GM18498 (cell line): ENCODE measurements around the gene AFF3.
A peak's percentile ranks its signal among the peaks of the same experiment; 100 is the strongest.
"Not testable (repeated sequence)": the region's sequence is repeated elsewhere in the genome, so short reads cannot be mapped to it uniquely, and the experiment has no call there.

ENCODE experiments used
- ATAC-seq: cut with Tn5 transposase; IDR thresholded peaks from one replicate; pipeline ENCODE4 v1.9.1; 2021; ENCODE audit warnings: mild to moderate bottlenecking, moderate library complexity; ENCODE audit not compliant: unreplicated experiment

Gene AFF3, protein sequence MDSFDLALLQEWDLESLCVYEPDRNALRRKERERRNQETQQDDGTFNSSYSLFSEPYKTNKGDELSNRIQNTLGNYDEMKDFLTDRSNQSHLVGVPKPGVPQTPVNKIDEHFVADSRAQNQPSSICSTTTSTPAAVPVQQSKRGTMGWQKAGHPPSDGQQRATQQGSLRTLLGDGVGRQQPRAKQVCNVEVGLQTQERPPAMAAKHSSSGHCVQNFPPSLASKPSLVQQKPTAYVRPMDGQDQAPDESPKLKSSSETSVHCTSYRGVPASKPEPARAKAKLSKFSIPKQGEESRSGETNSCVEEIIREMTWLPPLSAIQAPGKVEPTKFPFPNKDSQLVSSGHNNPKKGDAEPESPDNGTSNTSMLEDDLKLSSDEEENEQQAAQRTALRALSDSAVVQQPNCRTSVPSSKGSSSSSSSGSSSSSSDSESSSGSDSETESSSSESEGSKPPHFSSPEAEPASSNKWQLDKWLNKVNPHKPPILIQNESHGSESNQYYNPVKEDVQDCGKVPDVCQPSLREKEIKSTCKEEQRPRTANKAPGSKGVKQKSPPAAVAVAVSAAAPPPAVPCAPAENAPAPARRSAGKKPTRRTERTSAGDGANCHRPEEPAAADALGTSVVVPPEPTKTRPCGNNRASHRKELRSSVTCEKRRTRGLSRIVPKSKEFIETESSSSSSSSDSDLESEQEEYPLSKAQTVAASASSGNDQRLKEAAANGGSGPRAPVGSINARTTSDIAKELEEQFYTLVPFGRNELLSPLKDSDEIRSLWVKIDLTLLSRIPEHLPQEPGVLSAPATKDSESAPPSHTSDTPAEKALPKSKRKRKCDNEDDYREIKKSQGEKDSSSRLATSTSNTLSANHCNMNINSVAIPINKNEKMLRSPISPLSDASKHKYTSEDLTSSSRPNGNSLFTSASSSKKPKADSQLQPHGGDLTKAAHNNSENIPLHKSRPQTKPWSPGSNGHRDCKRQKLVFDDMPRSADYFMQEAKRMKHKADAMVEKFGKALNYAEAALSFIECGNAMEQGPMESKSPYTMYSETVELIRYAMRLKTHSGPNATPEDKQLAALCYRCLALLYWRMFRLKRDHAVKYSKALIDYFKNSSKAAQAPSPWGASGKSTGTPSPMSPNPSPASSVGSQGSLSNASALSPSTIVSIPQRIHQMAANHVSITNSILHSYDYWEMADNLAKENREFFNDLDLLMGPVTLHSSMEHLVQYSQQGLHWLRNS (N-terminal part only)

DNA sequence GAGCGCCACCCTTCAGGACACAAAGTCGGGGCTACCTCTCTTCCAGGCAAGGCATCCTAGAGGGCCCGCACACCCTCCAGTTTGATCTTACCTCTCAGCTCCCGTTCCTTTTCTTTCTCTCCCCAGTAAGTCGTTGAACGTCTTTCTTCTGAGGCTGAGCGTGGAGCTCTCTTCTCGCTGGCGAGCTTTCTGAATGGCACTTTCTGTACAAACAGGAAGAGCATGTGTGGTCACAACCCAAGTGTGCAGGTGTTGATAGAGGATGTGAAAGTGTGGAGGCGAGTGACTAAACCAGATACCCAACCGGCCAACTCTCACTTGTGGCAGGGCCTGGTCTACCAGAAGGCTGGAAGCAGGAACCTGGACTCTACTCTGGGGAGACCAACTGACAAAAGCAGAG lies at the start of gene AFF3:
TSS of gene AFF3 (minus strand) at position 198 of the 400 bp plus-strand sequence. CDS start 38,136 bp downstream, outside the sequence.
- ATAC-seq, result peak; percentile 99

DNA sequence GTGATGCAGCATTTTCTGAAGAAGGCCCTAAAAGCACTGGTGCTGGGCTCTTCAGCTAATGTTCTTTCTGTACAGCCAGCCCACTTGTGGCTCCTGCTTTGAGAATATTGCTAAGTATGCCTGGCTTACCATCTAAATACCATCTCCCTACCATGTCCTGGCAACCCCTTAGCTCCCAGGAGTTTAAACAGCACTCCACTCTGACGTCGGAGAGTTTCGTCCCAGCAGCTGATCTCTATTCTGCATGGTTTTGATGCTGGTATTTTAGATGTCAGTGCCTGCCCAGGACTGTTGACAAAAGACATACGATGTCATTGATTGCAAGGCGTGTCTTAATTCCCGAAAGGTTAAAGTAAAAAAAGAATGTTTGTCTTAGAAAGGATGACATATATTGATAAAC lies 47.0 kb upstream of the AFF3 start:
- no peak for ATAC-seq

DNA sequence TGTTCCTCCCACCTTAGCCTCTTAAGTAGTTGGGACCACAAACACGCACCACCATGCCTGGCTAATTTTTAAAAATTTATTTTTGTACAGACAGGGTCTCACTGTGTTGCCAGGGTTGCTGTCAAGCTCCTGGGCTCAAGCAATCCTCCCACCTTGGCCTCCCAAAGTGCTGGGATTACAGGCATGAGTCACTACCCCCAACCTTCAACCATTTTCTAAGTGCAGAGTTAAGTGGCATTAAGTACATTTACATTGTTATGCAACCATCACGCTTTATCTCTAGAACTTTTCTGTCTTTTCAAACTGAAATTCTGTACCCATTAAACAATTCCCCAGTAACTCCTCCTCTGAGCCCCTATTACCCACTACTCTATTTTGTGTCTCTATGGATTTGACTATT lies 45.9 kb upstream of the AFF3 start:
- no peak for ATAC-seq

DNA sequence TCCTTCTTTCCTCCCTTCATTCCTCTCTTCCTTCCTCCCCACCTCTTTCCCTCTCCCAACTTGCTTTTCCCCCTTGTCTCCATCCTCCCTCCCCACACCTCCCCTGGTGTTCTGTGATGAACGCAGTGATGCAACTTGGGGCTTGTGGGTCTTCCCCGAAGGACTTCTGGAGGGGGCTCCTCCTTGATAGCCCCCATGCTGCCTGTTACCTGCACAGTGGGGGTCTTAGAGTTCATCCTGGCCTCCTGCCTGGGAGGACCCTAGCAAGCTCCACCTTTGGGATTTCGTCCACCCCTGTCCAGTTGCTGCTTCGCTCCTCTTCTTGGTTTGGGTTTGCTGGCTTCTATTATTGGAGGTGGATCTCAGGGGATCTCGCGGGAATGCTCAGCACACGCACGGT lies 43.7 kb upstream of the AFF3 start:
- no peak for ATAC-seq

DNA sequence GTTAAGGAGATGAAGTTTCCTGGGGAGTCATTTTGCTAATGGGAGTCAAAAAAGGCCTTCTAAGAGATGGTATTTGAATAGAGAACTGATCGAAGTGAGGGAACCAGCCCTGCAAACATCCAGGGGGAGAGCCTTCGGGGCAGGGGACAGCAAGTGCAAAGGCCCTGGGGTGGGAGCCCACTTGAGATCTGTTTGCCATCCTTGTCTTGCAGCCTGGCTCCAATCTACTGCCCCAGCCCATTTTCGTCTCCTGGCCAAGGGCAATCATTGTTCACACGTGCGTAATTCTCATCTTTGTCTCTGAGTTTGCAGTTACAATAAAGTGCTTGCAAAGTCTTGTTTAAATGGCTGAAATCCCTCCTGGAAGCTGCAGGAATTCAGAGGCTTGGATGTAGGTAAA lies 43.1 kb upstream of the AFF3 start:
- ATAC-seq, result no peak

DNA sequence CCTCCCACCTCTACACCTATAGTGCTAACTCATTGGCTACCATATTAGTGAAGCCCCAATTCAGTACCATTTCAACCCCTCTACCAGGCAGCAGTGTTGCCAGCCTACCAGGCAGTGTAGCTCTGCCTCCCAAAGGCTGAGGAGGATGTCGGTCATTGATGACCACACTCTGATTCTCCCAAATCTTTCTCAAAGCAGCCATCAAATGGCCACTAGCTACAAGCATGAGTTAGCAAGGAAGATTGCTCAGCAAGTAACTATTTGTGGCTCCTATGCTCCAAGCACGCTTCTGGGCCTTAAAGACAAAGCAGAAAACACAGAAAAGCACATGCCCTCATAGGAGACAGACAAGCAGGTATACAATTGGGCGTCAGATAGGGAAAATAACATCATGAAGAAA lies 42.7 kb upstream of the AFF3 start:
- ATAC-seq, result no peak

DNA sequence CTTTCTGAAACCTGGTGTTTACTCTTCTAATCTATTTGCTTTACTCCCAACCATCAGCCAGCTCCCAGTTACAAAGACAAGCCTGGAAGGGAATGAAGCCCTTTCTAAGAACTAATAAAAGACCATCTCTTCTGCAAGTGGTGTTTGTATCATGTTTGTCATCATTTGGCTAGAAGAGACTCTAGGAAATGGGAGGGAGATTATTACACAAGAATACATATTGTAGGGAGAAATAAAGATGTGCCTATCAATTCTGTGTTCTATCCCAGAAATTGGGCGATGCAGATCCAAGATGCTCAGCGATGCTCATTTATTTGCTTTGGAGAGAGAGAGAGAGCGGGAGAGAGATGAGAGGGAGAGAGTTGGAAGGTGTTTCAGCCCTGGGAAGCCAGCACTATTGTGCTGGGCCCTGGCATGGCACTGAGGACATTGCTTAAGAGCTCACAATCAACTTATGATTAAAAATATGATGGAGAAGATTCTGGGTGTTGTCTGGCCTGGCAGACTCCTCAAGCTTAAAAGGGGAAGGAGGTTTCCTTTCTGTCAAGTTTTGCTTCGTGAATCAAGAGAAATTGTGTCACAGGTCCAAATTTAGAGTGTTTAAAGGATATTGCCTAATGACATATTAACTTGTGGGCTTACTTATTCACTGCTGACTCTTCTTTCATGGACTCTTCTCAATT lies 41.8 kb upstream of the AFF3 start:
- ATAC-seq, result no peak

DNA sequence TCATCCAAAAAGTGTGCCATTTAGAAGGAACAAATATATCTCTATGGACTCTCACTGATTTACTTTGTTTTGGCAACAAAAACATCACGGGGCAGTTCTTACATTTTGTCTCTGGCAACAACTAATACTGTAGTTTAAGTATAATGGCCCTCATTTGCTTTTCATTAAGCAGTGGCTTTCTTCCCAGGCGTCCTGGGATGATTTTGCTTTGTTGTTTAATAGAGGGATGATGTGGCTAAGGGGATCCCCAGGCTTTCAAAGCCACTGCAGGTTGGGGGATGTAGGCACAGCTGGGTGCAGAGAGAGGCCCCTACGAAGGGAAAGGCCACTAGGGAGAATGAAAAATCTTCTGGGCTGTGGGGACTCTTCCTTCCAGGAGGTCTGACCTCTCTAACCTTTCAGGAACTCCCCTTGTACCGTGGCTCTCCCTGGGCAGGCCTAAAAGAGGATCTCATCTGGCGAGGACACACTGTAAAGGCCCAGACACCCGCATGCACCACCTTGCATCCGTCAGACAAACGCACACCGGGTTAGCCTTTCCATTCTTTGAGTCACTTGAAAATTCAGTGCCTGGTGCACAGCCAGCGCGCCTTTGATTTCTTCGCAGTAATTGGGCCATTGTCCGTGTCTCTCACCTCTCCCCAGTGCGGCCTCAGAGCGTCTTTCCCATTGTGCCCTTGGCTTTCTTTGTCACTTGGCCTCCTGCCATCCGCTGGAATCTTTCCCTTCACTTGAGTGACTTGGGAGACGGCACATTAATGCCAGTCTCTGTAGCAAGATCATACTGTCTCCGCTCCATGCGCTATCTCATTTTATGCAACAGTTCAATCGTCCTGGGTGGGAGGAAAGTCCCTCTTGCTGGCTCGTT lies 40.3 kb upstream of the AFF3 start:
- ATAC-seq, result no peak

DNA sequence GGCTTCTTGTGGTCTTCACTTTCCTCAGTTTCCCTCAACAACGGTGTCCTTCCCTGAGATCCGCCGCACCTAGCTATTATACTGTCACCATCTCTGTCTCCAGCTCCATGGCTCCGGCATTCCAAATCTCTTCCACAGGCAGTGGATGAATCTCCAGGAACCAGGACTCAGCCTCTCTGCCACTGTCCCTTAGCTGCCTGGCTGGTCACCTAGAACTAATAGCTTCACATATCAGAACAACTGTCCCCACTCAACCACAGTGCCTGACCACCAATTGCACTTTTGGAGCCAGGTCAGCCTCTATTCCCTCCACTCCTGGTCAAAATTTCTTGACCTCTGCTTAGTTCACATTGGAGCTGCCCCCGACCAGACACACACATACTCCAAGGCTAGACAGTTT lies 38.1 kb upstream of the AFF3 start:
- no peak for ATAC-seq

DNA sequence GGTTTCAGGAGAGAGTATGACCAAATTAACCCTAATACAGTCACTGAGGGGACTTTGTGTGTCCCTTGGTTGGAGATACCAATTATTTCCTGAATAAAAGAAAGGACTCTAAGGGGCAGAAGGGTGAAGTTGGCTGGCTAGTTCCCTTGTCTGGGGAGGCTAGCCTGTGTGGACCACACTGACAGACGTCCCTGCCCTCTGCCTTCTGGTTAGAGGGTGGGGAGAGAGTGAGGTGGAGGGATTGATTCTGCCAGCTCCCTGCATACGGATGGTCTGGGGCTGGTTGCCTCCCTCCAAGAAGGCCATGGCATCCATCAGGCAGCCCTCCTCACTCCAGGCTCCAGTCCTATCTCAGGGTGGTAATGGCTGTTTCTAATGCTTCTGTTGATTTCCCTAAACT lies 37.4 kb upstream of the AFF3 start:
- no peak for ATAC-seq

DNA sequence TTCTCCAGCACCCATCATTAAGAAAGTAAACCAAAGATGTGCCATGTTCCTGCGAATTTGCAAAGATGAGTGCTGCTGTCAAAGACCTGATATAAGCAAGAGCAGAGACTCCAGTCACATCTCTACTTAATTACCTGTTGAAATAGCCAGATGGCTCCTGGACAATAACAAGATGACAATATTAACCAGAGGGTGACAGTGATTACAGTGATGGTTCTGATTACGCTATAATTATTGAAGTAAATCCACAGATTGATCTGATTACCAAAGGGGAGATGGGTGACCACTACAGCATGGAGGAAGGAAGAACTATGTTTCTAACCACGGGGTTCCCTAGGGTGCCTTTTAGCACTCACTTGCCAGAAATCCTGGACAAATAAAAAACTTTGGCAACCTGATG lies 36.5 kb upstream of the AFF3 start:
- ATAC-seq, result no peak

DNA sequence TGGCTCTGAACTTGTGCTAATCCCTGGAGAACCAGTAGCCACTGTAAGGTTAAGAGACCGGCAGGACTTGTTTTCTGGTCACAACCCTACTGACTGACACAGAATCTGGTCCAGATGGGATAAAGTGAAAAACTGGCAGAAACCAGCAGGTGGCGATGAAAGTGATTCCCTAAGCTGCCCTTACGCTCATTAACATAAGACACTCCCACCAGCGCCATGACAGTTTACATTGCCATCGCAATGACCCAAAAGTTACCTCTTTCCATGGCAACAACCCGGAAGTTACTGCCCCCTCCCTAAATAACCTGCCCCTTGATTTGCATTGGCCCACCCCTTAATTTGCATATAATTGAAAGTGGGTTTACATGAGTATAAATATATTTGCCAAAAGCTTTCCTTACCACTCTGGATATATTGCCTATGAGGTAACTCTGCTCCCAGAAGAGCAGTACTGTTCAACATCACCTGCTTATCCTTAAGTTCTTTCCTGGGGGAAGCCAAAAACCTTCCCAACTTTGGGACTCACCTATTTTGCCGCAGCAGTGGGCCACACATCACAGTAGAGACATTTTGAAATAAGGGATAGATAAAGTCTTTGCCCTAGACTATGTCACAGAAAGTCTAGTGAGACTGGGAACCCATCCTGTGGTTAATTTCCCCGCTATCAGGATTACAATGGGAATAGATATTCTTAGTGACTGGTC lies 35.8 kb upstream of the AFF3 start:
- ATAC-seq, result no peak

DNA sequence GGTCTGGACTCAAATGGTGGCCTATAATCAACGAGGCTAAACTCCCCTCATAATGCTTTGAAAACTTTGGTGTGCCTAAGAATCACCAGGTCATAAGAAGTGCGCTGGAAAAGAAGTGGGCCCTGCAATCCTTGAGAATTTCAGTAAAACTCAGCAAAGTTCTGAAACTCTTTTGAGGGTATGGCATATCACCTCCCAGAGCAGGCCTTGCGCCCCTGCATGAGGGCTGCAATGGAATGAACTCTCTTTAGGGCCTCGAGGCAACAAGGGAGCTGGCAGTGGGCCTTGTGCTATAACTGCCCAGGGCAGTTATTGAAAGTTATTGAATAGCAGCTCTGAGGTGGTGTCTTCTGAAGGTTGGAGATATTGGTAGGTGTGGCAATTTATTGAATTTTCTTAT lies 34.5 kb upstream of the AFF3 start:
- ATAC-seq, result no peak

DNA sequence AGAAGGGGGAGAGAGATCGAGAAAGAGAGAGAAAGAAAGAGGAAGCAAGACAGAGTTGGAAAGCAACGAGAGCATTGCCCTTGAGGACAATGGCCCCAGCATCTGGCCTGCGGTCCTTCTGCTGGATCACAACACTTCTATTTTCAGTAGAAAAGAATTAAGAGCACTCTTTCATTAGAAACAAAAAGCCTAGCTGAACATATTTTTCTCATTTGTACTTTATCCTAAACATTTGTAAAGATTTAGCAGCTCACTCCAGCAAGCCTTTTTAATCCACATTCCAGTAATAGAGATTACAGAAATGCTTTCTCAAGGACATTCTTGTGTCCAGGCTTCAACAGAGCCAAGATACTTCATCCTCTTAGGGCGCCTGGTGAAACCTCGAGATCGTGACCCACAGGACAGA lies 31.6 kb upstream of the AFF3 start:
- ATAC-seq, result no peak

DNA sequence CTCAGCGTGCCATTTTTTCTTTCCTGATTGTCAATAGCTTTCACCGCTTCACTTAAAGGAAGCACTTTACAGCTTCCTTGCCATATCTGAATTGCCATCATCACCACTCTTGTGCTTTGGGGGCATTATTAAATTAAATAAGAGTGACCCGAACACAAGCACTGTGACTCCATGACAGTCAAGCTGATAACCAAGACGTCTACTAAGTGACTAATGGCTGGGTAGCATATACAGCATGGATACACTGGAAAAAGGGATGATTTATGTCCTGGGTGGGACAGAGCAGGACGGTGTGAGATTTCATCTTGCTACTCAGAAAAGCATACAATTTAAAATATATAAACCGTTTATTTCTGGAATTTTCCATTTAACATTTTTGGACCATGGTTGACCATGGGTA lies 24.3 kb upstream of the AFF3 start:
- ATAC-seq, result no peak

DNA sequence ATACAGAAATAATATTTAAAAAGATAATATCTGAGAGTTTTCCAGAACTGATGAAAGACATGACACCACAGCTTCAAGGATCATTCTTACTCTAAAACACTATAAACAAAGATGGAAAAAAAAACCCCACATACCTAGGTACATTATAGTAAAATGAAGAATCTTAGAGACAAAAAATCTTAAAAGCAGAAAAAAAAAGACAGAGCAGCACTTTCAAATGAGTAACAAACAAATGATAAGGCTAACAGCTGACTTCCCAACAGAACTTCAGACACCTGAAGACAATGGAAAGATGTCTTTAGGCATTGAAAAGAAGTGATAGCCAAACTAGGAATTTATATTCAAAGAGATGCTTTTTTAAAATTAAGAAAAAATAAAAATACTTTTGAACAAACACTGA lies 21.2 kb upstream of the AFF3 start:
- no peak for ATAC-seq

DNA sequence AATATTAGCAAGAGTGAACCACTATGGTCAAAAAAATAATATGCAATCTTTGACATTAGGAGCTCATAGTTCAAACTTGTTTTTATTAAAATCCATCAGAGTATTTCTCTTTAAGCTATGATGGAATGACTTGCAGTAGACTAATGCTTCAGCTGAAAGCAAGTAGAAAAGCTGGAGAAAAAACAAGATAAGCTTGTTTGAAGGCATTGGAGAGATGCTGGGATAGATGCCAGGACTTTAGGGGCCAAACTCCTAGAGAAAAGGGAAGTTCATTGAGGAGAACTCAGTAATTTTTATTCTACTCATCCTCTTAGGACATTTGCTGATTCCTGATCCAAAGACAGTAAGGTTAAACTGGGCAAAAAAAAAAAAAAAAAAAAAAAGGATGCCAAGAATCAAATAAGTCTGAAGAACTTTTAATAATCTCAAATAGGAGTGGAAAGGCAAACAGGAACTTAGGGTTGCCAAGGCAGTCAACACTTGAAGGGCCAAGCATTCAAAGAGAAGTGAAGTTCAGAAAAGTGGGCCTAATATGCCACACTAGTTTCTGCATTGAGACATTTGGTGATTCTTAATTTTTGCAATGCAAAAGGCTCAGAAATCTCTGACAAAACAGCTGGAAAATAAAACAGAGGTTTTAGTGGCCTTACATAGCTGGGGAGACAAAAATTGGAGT lies 19.7 kb upstream of the AFF3 start:
- ATAC-seq, result no peak

DNA sequence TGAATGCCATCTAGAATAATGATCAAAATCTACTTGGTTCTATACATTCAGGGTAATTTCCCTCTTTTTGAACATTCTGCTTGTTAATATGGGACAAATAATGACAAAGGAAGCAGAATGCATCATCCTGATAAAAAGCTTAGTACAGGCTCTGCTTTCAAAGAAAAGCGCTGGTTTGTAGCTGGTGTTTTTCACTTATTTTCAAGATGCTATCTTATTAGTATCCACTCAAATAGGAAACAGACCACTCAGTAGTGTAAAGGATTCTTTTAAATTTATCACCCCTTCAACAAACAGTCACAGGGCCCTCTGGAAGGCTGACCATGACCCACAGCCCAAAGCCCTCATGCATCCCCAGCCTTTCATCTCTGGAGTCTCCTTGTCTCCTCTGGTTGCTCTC lies 18.0 kb upstream of the AFF3 start:
- ATAC-seq, result no peak

DNA sequence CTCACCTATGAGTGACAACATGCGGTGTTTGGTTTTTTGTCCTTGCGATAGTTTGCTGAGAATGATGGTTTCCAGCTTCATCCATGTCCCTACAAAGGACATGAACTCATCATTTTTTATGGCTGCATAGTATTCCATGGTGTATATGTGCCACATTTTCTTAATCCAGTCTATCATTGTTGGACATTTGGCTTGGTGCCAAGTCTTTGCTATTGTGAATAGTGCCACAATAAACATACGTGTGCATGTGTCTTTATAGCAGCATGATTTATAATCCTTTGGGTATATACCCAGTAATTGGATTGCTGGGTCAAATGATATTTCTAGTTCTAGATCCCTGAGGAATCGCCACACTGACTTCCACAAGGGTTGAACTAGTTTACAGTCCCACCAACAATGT lies 9.4 kb upstream of the AFF3 start:
- ATAC-seq, result not testable (repeated sequence)
